ENCODE results near the gene NANS.
"Not testable (repeated sequence)": the region's sequence is repeated elsewhere in the genome, so short reads cannot be mapped to it uniquely, and the experiment has no call there.

The NANS gene

GRCh38 chr9:98056269-98057137 is at the start of gene NANS:
Gene NANS (plus strand): TSS chr9:98056732. CDS start chr9:98056809, 77 bp downstream.
- DNase-seq (ENCODE audit: low read depth) = peak; percentile 85

- no peak for DNase-seq (ENCODE audit: low read depth)
These were observed 49.1 kb upstream of the NANS start for GRCh38 chr9:98007251-98007928.

- no peak for DNase-seq (ENCODE audit: low read depth)
These were observed 47.8 kb upstream of the NANS start for GRCh38 chr9:98008764-98009163.

- no peak for DNase-seq (ENCODE audit: low read depth)
These were observed 47.1 kb upstream of the NANS start for GRCh38 chr9:98009437-98009836.

GRCh38 chr9:98009936-98010335 is 46.6 kb upstream of the NANS start:
- no peak for DNase-seq (ENCODE audit: low read depth)

- no peak for DNase-seq (ENCODE audit: low read depth)
These were observed 46.1 kb upstream of the NANS start for GRCh38 chr9:98010445-98010844.

- no peak for DNase-seq (ENCODE audit: low read depth)
These were observed 45.4 kb upstream of the NANS start for GRCh38 chr9:98011122-98011521.

GRCh38 chr9:98016137-98016680 is 40.3 kb upstream of the NANS start:
- no peak for DNase-seq (ENCODE audit: low read depth)

GRCh38 chr9:98017306-98017705 is 39.2 kb upstream of the NANS start:
- no peak for DNase-seq (ENCODE audit: low read depth)

GRCh38 chr9:98018347-98018746 is 38.2 kb upstream of the NANS start:
- DNase-seq (ENCODE audit: low read depth) = no peak

GRCh38 chr9:98019098-98019497 is 37.4 kb upstream of the NANS start:
- DNase-seq (ENCODE audit: low read depth) = no peak

- DNase-seq (ENCODE audit: low read depth) = not testable (repeated sequence)
These were observed 36.7 kb upstream of the NANS start for GRCh38 chr9:98019869-98020268.

- no peak for DNase-seq (ENCODE audit: low read depth)
These were observed 35.9 kb upstream of the NANS start for GRCh38 chr9:98020476-98021145.

GRCh38 chr9:98021306-98022040 is 35.1 kb upstream of the NANS start:
- DNase-seq (ENCODE audit: low read depth) = no peak

- no peak for DNase-seq (ENCODE audit: low read depth)
These were observed 34.1 kb upstream of the NANS start for GRCh38 chr9:98022447-98022846.

- DNase-seq (ENCODE audit: low read depth) = no peak
These were observed 31.8 kb upstream of the NANS start for GRCh38 chr9:98024702-98025101.

- DNase-seq (ENCODE audit: low read depth) = no peak
These were observed 25.4 kb upstream of the NANS start for GRCh38 chr9:98031169-98031568.

GRCh38 chr9:98031935-98032334 is 24.6 kb upstream of the NANS start:
- DNase-seq (ENCODE audit: low read depth) = no peak

- peak; percentile 90 for DNase-seq (ENCODE audit: low read depth)
These were observed 21.7 kb upstream of the NANS start for GRCh38 chr9:98034593-98035546.

- no peak for DNase-seq (ENCODE audit: low read depth)
These were observed 19.2 kb upstream of the NANS start for GRCh38 chr9:98037357-98037756.

GRCh38 chr9:98038958-98039357 is 17.6 kb upstream of the NANS start:
- no peak for DNase-seq (ENCODE audit: low read depth)
